ENCODE measurements around the gene MYO1E.

The MYO1E gene

GRCh38 chr15:59313641-59314332, 58.9 kb downstream of the MYO1E start:
- peak; percentile 38 to 72 for DNase-seq

GRCh38 chr15:59312205-59312604, 60.5 kb downstream of the MYO1E start:
- peak; percentile 78 to 87 for DNase-seq

GRCh38 chr15:59311195-59311594, 61.5 kb downstream of the MYO1E start:
- no peak for DNase-seq

GRCh38 chr15:59309405-59309804, 63.3 kb downstream of the MYO1E start:
- no peak for DNase-seq

GRCh38 chr15:59307165-59307537, 65.5 kb downstream of the MYO1E start:
- DNase-seq: no peak

GRCh38 chr15:59306520-59307164, 66.0 kb downstream of the MYO1E start:
- no peak for DNase-seq

GRCh38 chr15:59304807-59305206, 67.9 kb downstream of the MYO1E start:
- DNase-seq: no peak

- DNase-seq: peak; percentile 33 to 44
Measured at GRCh38 chr15:59304034-59304795, 68.5 kb downstream of the MYO1E start.

- DNase-seq: no peak
Measured at GRCh38 chr15:59303633-59304032, 69.0 kb downstream of the MYO1E start.

- no peak for DNase-seq
Measured at GRCh38 chr15:59303136-59303535, 69.5 kb downstream of the MYO1E start.

GRCh38 chr15:59301527-59301926, 71.1 kb downstream of the MYO1E start:
- DNase-seq: no peak

GRCh38 chr15:59300618-59301139, 72.0 kb downstream of the MYO1E start:
- no peak for DNase-seq

GRCh38 chr15:59299929-59300617, 72.6 kb downstream of the MYO1E start:
- peak; percentile 98 to 99 for DNase-seq

GRCh38 chr15:59298854-59299250, 73.8 kb downstream of the MYO1E start:
- no peak for DNase-seq

- peak in 1 of 2 donors; percentile 48 for DNase-seq
Measured at GRCh38 chr15:59298225-59298853, 74.3 kb downstream of the MYO1E start.

- DNase-seq: peak; percentile 54 to 57
Measured at GRCh38 chr15:59296181-59296617, 76.5 kb downstream of the MYO1E start.

GRCh38 chr15:59295261-59296001, 77.2 kb downstream of the MYO1E start:
- DNase-seq: peak in 1 of 2 donors; percentile 23

- DNase-seq: no peak
Measured at GRCh38 chr15:59294574-59295260, 78.0 kb downstream of the MYO1E start.

- no peak for DNase-seq
Measured at GRCh38 chr15:59292442-59293151, 80.1 kb downstream of the MYO1E start.

GRCh38 chr15:59291213-59291549, 81.5 kb downstream of the MYO1E start:
- DNase-seq: no peak

All from inflammatory macrophage treated with lipopolysaccharide for 1 hour (primary cell).